HCT116 (cell line): ENCODE results near the gene PITHD1.

Experiments
- EZH2phosphoT487 ChIP-seq: fragments of 200-600 bp; IDR thresholded peaks from 2 replicates; pipeline ENCODE4 v1.6.1; 2018; ENCODE audit warnings: antibody characterized with exemption, borderline replicate concordance
- TF ChIP-seq, protein P1 (sequence below), 3 experiments: fragments of 200-600 bp in 1 of 3; sonication (generic) in 1 of 3; IDR thresholded peaks in 2 of 3; conservative IDR thresholded peaks in 1 of 3; 2 replicates each; pipeline ENCODE4 v1.5.1; 2012 to 2017; ENCODE audit warnings: low read depth in 2 of 3, low read length in 2 of 3, antibody characterized with exemption in 1 of 3, borderline replicate concordance in 1 of 3, control low read depth in 1 of 3, mild to moderate bottlenecking in 1 of 3, mixed read lengths in 1 of 3, mixed run types in 1 of 3, moderate library complexity in 1 of 3; ENCODE audit not compliant: insufficient read depth in 1 of 3
- TF ChIP-seq, protein P2 (sequence below): IDR thresholded peaks from 2 replicates; pipeline ENCODE4 v1.6.1; 2011; ENCODE audit warnings: mild to moderate bottlenecking, low read length, moderate library complexity; ENCODE audit not compliant: insufficient replicate concordance; ENCODE audit errors: extremely low read depth

DNA sequence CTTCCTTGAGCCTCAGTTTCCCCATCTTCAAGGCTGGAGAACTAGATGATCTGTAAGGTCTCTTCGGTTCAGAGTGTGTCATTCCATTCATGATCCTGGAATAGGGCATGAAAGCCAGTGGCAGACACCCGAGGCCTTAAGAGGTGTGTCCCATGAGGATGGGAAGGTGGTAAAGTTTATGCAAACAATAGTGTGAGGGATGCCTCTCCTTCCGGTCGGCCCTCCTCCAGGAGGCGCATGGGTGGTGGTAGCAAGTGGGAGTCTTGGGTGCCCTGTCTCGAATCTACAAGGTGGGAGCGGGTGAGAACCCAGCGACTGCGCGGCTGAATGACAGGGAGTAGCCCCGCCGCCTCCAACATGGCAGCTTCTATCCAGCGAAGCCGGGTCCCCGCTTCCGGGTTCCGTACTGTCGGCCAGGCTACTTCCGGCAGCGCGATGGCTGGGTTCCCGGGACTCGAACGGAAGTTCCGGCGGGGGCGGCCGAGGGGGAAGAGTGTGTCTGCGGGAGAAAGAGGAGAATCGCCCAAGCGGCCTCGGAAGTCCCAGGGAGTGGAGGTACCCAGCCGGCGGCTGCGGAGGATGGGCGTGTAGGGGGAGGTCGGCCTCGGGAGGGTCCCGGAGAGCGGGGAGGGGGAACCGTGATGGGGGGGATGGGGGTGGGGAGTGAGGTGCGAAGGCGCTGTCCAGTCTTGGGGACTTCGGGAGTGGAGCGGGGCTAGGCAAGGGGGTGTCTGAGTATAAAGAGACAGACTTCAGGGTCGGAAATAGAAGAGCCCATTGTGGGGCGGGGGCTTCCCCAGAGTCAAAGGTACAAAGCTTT, 12.7 kb downstream of the PITHD1 start, which contains the start of gene LYPLA2:
- TF ChIP-seq EZH2phosphoT487: no peak
- TF ChIP-seq, protein P1, sequence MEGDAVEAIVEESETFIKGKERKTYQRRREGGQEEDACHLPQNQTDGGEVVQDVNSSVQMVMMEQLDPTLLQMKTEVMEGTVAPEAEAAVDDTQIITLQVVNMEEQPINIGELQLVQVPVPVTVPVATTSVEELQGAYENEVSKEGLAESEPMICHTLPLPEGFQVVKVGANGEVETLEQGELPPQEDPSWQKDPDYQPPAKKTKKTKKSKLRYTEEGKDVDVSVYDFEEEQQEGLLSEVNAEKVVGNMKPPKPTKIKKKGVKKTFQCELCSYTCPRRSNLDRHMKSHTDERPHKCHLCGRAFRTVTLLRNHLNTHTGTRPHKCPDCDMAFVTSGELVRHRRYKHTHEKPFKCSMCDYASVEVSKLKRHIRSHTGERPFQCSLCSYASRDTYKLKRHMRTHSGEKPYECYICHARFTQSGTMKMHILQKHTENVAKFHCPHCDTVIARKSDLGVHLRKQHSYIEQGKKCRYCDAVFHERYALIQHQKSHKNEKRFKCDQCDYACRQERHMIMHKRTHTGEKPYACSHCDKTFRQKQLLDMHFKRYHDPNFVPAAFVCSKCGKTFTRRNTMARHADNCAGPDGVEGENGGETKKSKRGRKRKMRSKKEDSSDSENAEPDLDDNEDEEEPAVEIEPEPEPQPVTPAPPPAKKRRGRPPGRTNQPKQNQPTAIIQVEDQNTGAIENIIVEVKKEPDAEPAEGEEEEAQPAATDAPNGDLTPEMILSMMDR (IDR thresholded peaks at IDR 0.05 in 2 of 3, conservative IDR thresholded peaks at IDR 0.05 in 1 of 3; ENCODE audit: borderline replicate concordance in 1 of 3, insufficient read depth in 1 of 3, low read depth in 2 of 3, low read length in 2 of 3): no peak
- TF ChIP-seq, protein P2, sequence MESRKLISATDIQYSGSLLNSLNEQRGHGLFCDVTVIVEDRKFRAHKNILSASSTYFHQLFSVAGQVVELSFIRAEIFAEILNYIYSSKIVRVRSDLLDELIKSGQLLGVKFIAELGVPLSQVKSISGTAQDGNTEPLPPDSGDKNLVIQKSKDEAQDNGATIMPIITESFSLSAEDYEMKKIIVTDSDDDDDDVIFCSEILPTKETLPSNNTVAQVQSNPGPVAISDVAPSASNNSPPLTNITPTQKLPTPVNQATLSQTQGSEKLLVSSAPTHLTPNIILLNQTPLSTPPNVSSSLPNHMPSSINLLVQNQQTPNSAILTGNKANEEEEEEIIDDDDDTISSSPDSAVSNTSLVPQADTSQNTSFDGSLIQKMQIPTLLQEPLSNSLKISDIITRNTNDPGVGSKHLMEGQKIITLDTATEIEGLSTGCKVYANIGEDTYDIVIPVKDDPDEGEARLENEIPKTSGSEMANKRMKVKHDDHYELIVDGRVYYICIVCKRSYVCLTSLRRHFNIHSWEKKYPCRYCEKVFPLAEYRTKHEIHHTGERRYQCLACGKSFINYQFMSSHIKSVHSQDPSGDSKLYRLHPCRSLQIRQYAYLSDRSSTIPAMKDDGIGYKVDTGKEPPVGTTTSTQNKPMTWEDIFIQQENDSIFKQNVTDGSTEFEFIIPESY: no peak
